GM12878 (cell line): ENCODE measurements around the gene PRG2. TPM values are rescaled to one million over a fixed set of nuclear protein-coding genes. Genes with fewer than 3 reads are reported as not detected.

Experiments used
- ATAC-seq: fragments of 200-7000 bp; cut with Tn5 transposase; 3 replicates; pipeline ENCODE4 v1.9.1; 2020; ENCODE audit warnings: mild to moderate bottlenecking, moderate library complexity
- BruUV-seq: library from RNA; stranded (reverse); fragments of 400-500 nt; replicated peaks from 2 replicates; lab custom pipeline; 2021; lab: Mats Ljungman, UMichigan
- CTCF ChIA-PET: fragments of 300-600 bp; sonication (Branson Sonifier 250); formaldehyde crosslinking; extraction: SDS; loops from one replicate; lab custom pipeline; 2021; ENCODE audit warnings: inconsistent platforms; lab: Yijun Ruan, JAX
- POLR2A ChIA-PET: fragments of 350-600 bp; formaldehyde crosslinking; extraction: SDS; loops from one replicate; lab custom pipeline; 2021; ENCODE audit warnings: inconsistent platforms; lab: Charles Lee
- RAD21 ChIA-PET: fragments of 300-600 bp; sonication (Branson Sonifier 250); formaldehyde crosslinking; loops from one replicate; lab custom pipeline; 2023; ENCODE audit warnings: antibody characterized with exemption; ENCODE audit not compliant: unreplicated experiment; lab: Charles Lee
- SMC1A ChIA-PET: fragments of 300-600 bp; sonication (Branson Sonifier 250); formaldehyde crosslinking; loops from one replicate; lab custom pipeline; 2023; ENCODE audit not compliant: unreplicated experiment, uncharacterized antibody; lab: Charles Lee
- DNase-seq: peaks from one replicate; pipeline ENCODE4 v3.0.0-alpha.2; 2011; ENCODE audit warnings: low read depth, low spot score
- FAIRE-seq: peaks from 3 replicates; lab custom pipeline; 2011; peaks lifted over from hg19 to GRCh38; lab: Jason Lieb, UNC
- H2AFZ ChIP-seq: 2 replicates; pipeline ENCODE4 v1.6.0; 2011; ENCODE audit warnings: low read depth, low read length, control low read depth; ENCODE audit not compliant: control insufficient read depth
- H3K27ac ChIP-seq: 2 replicates; pipeline ENCODE4 v1.5.1; 2011; ENCODE audit warnings: control low read depth; ENCODE audit not compliant: control insufficient read depth, insufficient read depth
- H3K27me3 ChIP-seq, 2 experiments: replicated peaks in 1 of 2; 2 replicates each; pipeline versions ENCODE4 v1.6.0 to v1.6.1; 2011; ENCODE audit warnings: low read length in 1 of 2; ENCODE audit not compliant: control insufficient read depth in 2 of 2, insufficient read depth in 2 of 2
- H3K36me3 ChIP-seq, 2 experiments: 2 replicates each; pipeline ENCODE4 v1.5.1; 2011; ENCODE audit warnings: low read length in 1 of 2; ENCODE audit not compliant: control insufficient read depth in 2 of 2, insufficient read depth in 2 of 2
- H3K4me1 ChIP-seq: 2 replicates; pipeline ENCODE4 v1.6.1; 2011; ENCODE audit warnings: mild to moderate bottlenecking, low read length, moderate library complexity, mixed read lengths; ENCODE audit not compliant: control insufficient read depth, insufficient read depth
- H3K4me2 ChIP-seq: 2 replicates; pipeline ENCODE4 v1.6.0; 2011; ENCODE audit warnings: control low read depth; ENCODE audit not compliant: control insufficient read depth, insufficient read depth
- H3K4me3 ChIP-seq: fragments of 200-600 bp; sonication (generic); 2 replicates; pipeline ENCODE4 v1.5.1; 2016
- H3K79me2 ChIP-seq: 2 replicates; pipeline ENCODE4 v1.6.0; 2011; ENCODE audit warnings: low read length; ENCODE audit not compliant: control insufficient read depth, insufficient read depth
- H3K9ac ChIP-seq: 2 replicates; pipeline ENCODE4 v1.8.0; 2011; ENCODE audit warnings: low read length, control low read depth, mixed read lengths; ENCODE audit not compliant: control insufficient read depth, insufficient read depth
- H3K9me3 ChIP-seq: replicated peaks from 3 replicates; pipeline ENCODE4 v1.5.1; 2011; ENCODE audit warnings: mild to moderate bottlenecking, low read length; ENCODE audit not compliant: control insufficient read depth, insufficient read depth
- H4K20me1 ChIP-seq: 2 replicates; pipeline ENCODE4 v1.6.0; 2011; ENCODE audit not compliant: control insufficient read depth, insufficient read depth
- ASH2L ChIP-seq: fragments of 300-600, 200-600 bp; sonication (generic); IDR thresholded peaks from 2 replicates; pipeline ENCODE4 v1.6.1; 2017; ENCODE audit warnings: low read depth, mild to moderate bottlenecking, borderline replicate concordance
- BHLHE40 ChIP-seq, 2 experiments: fragments of 450-650 bp in 1 of 2; IDR thresholded peaks; 2 replicates each; pipeline ENCODE4 v1.6.1; 2011 to 2017; ENCODE audit warnings: low read depth in 2 of 2, borderline replicate concordance in 1 of 2, improper control_type of control experiment in 1 of 2, low read length in 1 of 2, mild to moderate bottlenecking in 1 of 2
- BMI1 ChIP-seq: fragments of 450-650 bp; IDR thresholded peaks from 2 replicates; pipeline ENCODE4 v1.6.1; 2016; ENCODE audit warnings: mild to moderate bottlenecking, moderate library complexity, borderline replicate concordance
- FOXK2 ChIP-seq: fragments of 450-650 bp; IDR thresholded peaks from 2 replicates; pipeline ENCODE4 v1.6.1; 2017; ENCODE audit warnings: mild to moderate bottlenecking, moderate library complexity
- FOXM1 ChIP-seq: IDR thresholded peaks from 2 replicates; pipeline ENCODE4 v1.6.1; 2012; ENCODE audit warnings: low read depth, mild to moderate bottlenecking, inconsistent platforms, low read length, moderate library complexity
- HDGF ChIP-seq: fragments of 450-650 bp; IDR thresholded peaks from 2 replicates; pipeline ENCODE4 v1.6.1; 2016; ENCODE audit warnings: antibody characterized with exemption
- IRF4 ChIP-seq: IDR thresholded peaks from 2 replicates; pipeline ENCODE4 v1.6.1; 2011; ENCODE audit warnings: low read depth, low read length
- LARP7 ChIP-seq: fragments of 450-650 bp; IDR thresholded peaks from 2 replicates; pipeline ENCODE4 v1.6.1; 2017; ENCODE audit warnings: mild to moderate bottlenecking
- PRDM15 ChIP-seq: fragments of 450-650 bp; formaldehyde crosslinking; IDR thresholded peaks from 2 replicates; pipeline ENCODE4 v1.4.0; 2020; ENCODE audit warnings: mild to moderate bottlenecking, moderate library complexity
- REST ChIP-seq: IDR thresholded peaks from 2 replicates; pipeline ENCODE4 v1.6.1; 2012; ENCODE audit warnings: mild to moderate bottlenecking, low read depth, low read length
- SMAD1 ChIP-seq: fragments of 450-650 bp; IDR thresholded peaks from 2 replicates; pipeline ENCODE4 v1.6.1; 2018; ENCODE audit warnings: mild to moderate bottlenecking, low read depth; ENCODE audit not compliant: partially characterized antibody
- SMAD5 ChIP-seq: IDR thresholded peaks from 2 replicates; pipeline ENCODE4 v1.6.1; 2016; ENCODE audit warnings: antibody characterized with exemption, low read depth
- STAT1 ChIP-seq: fragments of 450-650 bp; conservative IDR thresholded peaks from 2 replicates; pipeline ENCODE4 v1.6.1; 2014; ENCODE audit warnings: antibody characterized with exemption, mild to moderate bottlenecking
- USF2 ChIP-seq: IDR thresholded peaks from 2 replicates; pipeline ENCODE4 v1.6.1; 2011; ENCODE audit warnings: low read depth, low read length, improper control_type of control experiment, borderline replicate concordance
- YBX1 ChIP-seq: fragments of 450-650 bp; IDR thresholded peaks from 2 replicates; pipeline ENCODE4 v1.6.1; 2016; ENCODE audit warnings: antibody characterized with exemption
- ZSCAN29 ChIP-seq: fragments of 450-650 bp; IDR thresholded peaks from 2 replicates; pipeline ENCODE4 v1.6.1; 2017; ENCODE audit warnings: mild to moderate bottlenecking, moderate library complexity
- WGBS: methylation state at CpG from one replicate; pipeline ENCODE4 v1.1.6; 2016; ENCODE audit warnings: low lambda C conversion rate; ENCODE audit not compliant: insufficient replicate concordance, insufficient coverage; ENCODE audit errors: missing lambda C conversion rate; 5-methylcytosine and 5-hydroxymethylcytosine counted together
- in situ Hi-C: fragments of 300-500 bp; cut with MboI; formaldehyde crosslinking; loops from 9 replicates; pipeline ENCODE4 v1.14.3; 2018; ENCODE audit warnings: mixed read lengths
- intact Hi-C: fragments of 100-400 bp; cut with micrococcal nuclease; formaldehyde crosslinking; loops from one replicate; pipeline ENCODE4 v1.14.2; 2022; ENCODE audit not compliant: unreplicated experiment
- polyA plus RNA-seq, 11 experiments: library from polyadenylated mRNA; depleted of rRNA in 4 of 11; unstranded in 6 of 11; stranded (reverse) in 5 of 11; fragments of >200 nt; fragmentation: Nextera tagmentation in 4 of 11; fragmentation: Illumina TruSeq in 1 of 11; extraction: Ambion mirVana in 4 of 11; extraction: Trizol in 1 of 11; gene quantifications; 1 replicate in 1 of 11; 2 replicates in 10 of 11; pipeline versions ENCODE4 v1.2.1 to v1.2.3, GENCODE V29; 2011 to 2016; ENCODE audit warnings: inconsistent platforms in 2 of 11, missing spikeins in 2 of 11, low read depth in 1 of 11
- total RNA-seq, 4 experiments: library from RNA; depleted of rRNA in 3 of 4; stranded (reverse); fragments of >200 nt in 3 of 4; fragmentation: Illumina TruSeq in 1 of 4; extraction: Trizol in 1 of 4; gene quantifications; 2 replicates each; pipeline versions ENCODE4 v1.2.1 to v1.2.3, GENCODE V29; 2013 to 2021

The PRG2 gene
- total and polyA plus RNA-seq, 10 of the 15 experiments (the other 5 are each of a cell fraction or from before 2014, with no cell fraction given) = 0.10 to 1.7 (median 0.56) TPM; not detected in 2

- no peak overlapping the region for H3K4me3 ChIP-seq
- no peak for DNase-seq
- FAIRE-seq = no peak
- no peaks in the 10 kb centered on the region for H4K20me1 ChIP-seq
- intact Hi-C loops = no loop called here
- no peaks in the 10 kb centered on the region for H3K79me2 ChIP-seq
- ATAC-seq = no peak
- no TSS peak for BruUV-seq
- no peaks in the 10 kb centered on the region for H3K9me3 ChIP-seq
- peaks cover 0 to 3% of the 10 kb centered on the region in 2 experiments; a peak in 2 of 4 replicates for H3K27me3 ChIP-seq
- SMC1A ChIA-PET = interaction anchor here (1.2 to 1.5 kb wide), 3 partner anchors 11 to 130 kb away, joined by 3 to 4 read pairs (median 4); no protein-coding TSS in a partner anchor
- no peak overlapping the region for H3K9ac ChIP-seq
- no peak overlapping the region for H3K4me2 ChIP-seq
- RAD21 ChIA-PET = no interaction called here
- 11% methylated on average over 7 of the region's 7 CpGs for WGBS
- no peak overlapping the region for H2AFZ ChIP-seq
- in situ Hi-C loops = no loop called here
- no peaks in the 10 kb centered on the region for H3K36me3 ChIP-seq
- H3K27ac ChIP-seq = no peak overlapping the region
- H3K4me1 ChIP-seq = no peaks in the 10 kb centered on the region
- POLR2A ChIA-PET = no interaction called here
- CTCF ChIA-PET = interaction anchor here (1.2 to 1.4 kb wide), 2 partner anchors 16 to 163 kb away, joined by 3 to 4 read pairs; no protein-coding TSS in a partner anchor
- TF ChIP-seq YBX1 (no peak), STAT1 (no peak), FOXM1 (no peak), BMI1 (no peak), HDGF (no peak), IRF4 (no peak), USF2 (no peak), PRDM15 (no peak), SMAD1 (no peak), ASH2L (no peak), BHLHE40 (IDR thresholded peaks at IDR 0.05; ENCODE audit: borderline replicate concordance in 1 of 2, low read depth in 2 of 2, low read length in 1 of 2) (no peak), REST (no peak), SMAD5 (no peak), ZSCAN29 (no peak), LARP7 (no peak), FOXK2 (no peak)
Measured at GRCh38 chr11:57363131-57364080, 27.0 kb downstream of the PRG2 start.
